ENCODE data around the gene SLC25A3. TPM values are rescaled to one million over a fixed set of nuclear protein-coding genes. Genes with fewer than 3 reads are reported as not detected.
"Not testable (repeated sequence)": the region's sequence is repeated elsewhere in the genome, so short reads cannot be mapped to it uniquely, and the experiment has no call there.

Gene SLC25A3
- total RNA-seq, 1 experiment from 2014 or later: 843 TPM

GRCh38 chr12:98594050-98594835 lies 757 bp downstream of the SLC25A3 start:
- peak; percentile 19 for DNase-seq (ENCODE audit: low read depth)

GRCh38 chr12:98595243-98595988 lies 1.9 kb downstream of the SLC25A3 start:
- DNase-seq (ENCODE audit: low read depth): peak; percentile 69

GRCh38 chr12:98597313-98597712 lies 3.8 kb downstream of the SLC25A3 start:
- DNase-seq (ENCODE audit: low read depth): not testable (repeated sequence)

GRCh38 chr12:98601924-98602323 lies 8.4 kb downstream of the SLC25A3 start:
- no peak for DNase-seq (ENCODE audit: low read depth)

GRCh38 chr12:98606359-98606988 lies 13.0 kb downstream of the SLC25A3 start:
- DNase-seq (ENCODE audit: low read depth): no peak

GRCh38 chr12:98610596-98610995 lies 17.1 kb downstream of the SLC25A3 start:
- DNase-seq (ENCODE audit: low read depth): no peak

GRCh38 chr12:98612696-98613334 lies 19.3 kb downstream of the SLC25A3 start:
- no peak for DNase-seq (ENCODE audit: low read depth)

- peak; percentile 69 for DNase-seq (ENCODE audit: low read depth)
These were observed 25.5 kb downstream of the SLC25A3 start for GRCh38 chr12:98618952-98619351.

- peak; percentile 57 for DNase-seq (ENCODE audit: low read depth)
These were observed 42.3 kb downstream of the SLC25A3 start for GRCh38 chr12:98635657-98636323.

GRCh38 chr12:98637068-98637467 lies 43.6 kb downstream of the SLC25A3 start:
- no peak for DNase-seq (ENCODE audit: low read depth)

GRCh38 chr12:98638009-98638408 lies 44.5 kb downstream of the SLC25A3 start:
- DNase-seq (ENCODE audit: low read depth): no peak

- no peak for DNase-seq (ENCODE audit: low read depth)
These were observed 46.0 kb downstream of the SLC25A3 start for GRCh38 chr12:98639491-98639890.

- not testable (repeated sequence) for DNase-seq (ENCODE audit: low read depth)
These were observed 49.3 kb downstream of the SLC25A3 start for GRCh38 chr12:98642801-98643200.

GRCh38 chr12:98644433-98644711 lies 50.9 kb downstream of the SLC25A3 start:
- no peak for DNase-seq (ENCODE audit: low read depth)

- DNase-seq (ENCODE audit: low read depth): peak; percentile 96
These were observed 51.5 kb downstream of the SLC25A3 start, which contains the start of the genes APAF1 and IKBIP for GRCh38 chr12:98644712-98645571. TSS of gene APAF1 (plus strand) at chr12:98645290. CDS start at chr12:98648360, 3,070 bp downstream. TSS of gene IKBIP (minus strand) at chr12:98644788. CDS start at chr12:98644701, 87 bp downstream.

- peak; percentile 14 for DNase-seq (ENCODE audit: low read depth)
These were observed 52.1 kb downstream of the SLC25A3 start for GRCh38 chr12:98645572-98646067.

- DNase-seq (ENCODE audit: low read depth): peak; percentile 46
These were observed 53.0 kb downstream of the SLC25A3 start for GRCh38 chr12:98646294-98647090.

GRCh38 chr12:98651328-98651727 lies 57.8 kb downstream of the SLC25A3 start:
- DNase-seq (ENCODE audit: low read depth): no peak

- peak; percentile 60 for DNase-seq (ENCODE audit: low read depth)
These were observed 60.5 kb downstream of the SLC25A3 start for GRCh38 chr12:98653866-98654493.
